ENCODE results near the gene ARGLU1.

ARGLU1 gene

DNA sequence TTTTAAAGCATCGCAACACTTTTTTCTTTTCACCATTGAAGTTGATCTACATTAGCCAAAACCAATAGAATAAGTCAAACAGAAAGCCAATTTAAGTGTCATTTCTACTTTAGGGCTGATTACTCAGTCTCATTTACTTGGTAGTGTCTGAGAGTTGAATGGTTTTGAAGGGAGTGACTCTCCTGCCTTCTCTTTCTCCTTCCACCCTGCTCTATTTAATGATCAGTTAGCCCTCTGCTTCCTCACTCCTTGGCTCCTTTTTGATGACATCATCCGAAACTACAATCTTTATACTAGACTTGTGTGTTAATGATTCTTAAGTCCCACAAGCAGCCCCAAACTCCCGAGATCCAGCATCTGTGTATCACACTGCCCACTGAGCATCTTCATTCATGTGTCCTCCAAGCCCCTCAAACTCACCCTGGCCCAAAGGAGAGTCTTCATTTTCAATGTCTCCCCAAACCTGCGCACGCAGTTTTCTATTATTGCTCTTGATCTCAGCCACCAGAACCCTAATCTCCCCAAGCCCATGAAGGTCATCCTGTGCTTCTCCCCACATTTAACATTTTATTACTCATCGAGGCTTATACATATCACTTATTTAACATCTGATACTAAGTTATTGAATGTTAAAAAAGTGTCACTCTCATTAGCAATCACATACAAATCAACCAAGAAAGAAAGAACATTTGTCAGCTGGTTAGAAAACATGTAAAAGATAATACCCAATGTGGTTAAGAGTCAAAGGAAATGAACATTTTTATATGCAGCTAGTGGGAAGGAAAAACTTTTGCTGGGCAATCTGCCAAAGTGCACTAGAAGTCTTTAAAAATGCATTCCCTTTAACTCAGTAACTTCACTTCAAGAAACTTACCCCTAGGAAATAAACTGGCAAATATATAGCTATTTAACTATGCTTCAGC, 32.2 kb upstream of the ARGLU1 start:
- Histone ChIP-seq H3K9me3 (ENCODE audit: control insufficient read depth, insufficient read depth, low read depth, low read length) (no peaks in the 10 kb centered on the region), H3K9ac (ENCODE audit: low read length) (no peak overlapping the region), H3K4me1 (ENCODE audit: control insufficient read depth, insufficient read depth, low read length) (no peaks in the 10 kb centered on the region), H3K27me3 (ENCODE audit: control insufficient read depth, insufficient read depth, low read length) (no peaks in the 10 kb centered on the region), H3K36me3 (ENCODE audit: control insufficient read depth, insufficient read depth, low read length) (no peaks in the 10 kb centered on the region), H3K4me3 (ENCODE audit: low read depth, low read length) (no peak overlapping the region), H3K27ac (ENCODE audit: low read depth, low read length) (no peak overlapping the region)

- no peak overlapping the region for H3K9ac ChIP-seq (ENCODE audit: low read length)
- H3K27me3 ChIP-seq (ENCODE audit: control insufficient read depth, insufficient read depth, low read length) = no peaks in the 10 kb centered on the region
- H3K27ac ChIP-seq (ENCODE audit: low read depth, low read length) = no peak overlapping the region
- no peaks in the 10 kb centered on the region for H3K4me1 ChIP-seq (ENCODE audit: control insufficient read depth, insufficient read depth, low read length)
- no peaks in the 10 kb centered on the region for H3K9me3 ChIP-seq (ENCODE audit: control insufficient read depth, insufficient read depth, low read depth, low read length)
- H3K4me3 ChIP-seq (ENCODE audit: low read depth, low read length) = no peak overlapping the region
- H3K36me3 ChIP-seq (ENCODE audit: control insufficient read depth, insufficient read depth, low read length) = no peaks in the 10 kb centered on the region
Measured at GRCh38 chr13:106597749-106598395, 29.9 kb upstream of the ARGLU1 start.

GRCh38 chr13:106597186-106597585, 29.2 kb upstream of the ARGLU1 start:
- Histone ChIP-seq H3K4me1 (ENCODE audit: control insufficient read depth, insufficient read depth, low read length) (no peaks in the 10 kb centered on the region), H3K27ac (ENCODE audit: low read depth, low read length) (no peak overlapping the region), H3K9ac (ENCODE audit: low read length) (no peak overlapping the region), H3K9me3 (ENCODE audit: control insufficient read depth, insufficient read depth, low read depth, low read length) (no peaks in the 10 kb centered on the region), H3K4me3 (ENCODE audit: low read depth, low read length) (no peak overlapping the region), H3K36me3 (ENCODE audit: control insufficient read depth, insufficient read depth, low read length) (no peaks in the 10 kb centered on the region), H3K27me3 (ENCODE audit: control insufficient read depth, insufficient read depth, low read length) (no peaks in the 10 kb centered on the region)

DNA sequence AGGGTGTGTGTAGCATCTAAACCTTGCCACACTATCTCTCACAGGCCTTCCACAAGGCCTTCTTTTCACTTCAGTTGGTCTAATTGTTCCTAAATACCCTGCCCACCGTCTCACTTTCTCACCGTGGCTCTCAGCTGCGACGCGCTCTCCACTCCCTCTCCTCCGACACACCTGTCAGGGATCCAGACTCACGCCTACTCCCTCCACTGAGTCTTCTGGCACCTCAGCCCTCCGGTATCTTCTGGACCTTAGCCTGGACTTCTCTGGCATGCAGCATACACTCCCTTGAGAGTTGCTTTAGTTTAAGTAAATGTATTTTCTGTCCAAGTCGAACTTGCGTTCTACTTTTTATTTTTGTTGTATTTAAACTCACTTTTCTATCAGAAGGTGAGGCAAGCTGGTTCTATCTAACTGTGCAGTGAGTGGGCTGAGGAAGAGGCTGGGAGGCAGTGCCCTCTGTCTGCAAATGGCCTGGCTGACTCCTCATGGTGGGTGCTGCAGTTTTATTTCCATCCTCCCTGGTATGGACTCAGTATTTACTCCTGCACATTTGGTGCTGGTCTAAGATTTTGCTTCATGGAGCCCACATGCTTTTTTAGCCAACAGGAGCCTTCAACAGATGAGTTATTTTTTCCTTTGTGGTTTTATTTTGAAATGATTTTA, 28.5 kb upstream of the ARGLU1 start:
- Histone ChIP-seq H3K9ac (ENCODE audit: low read length) (no peak overlapping the region), H3K27me3 (ENCODE audit: control insufficient read depth, insufficient read depth, low read length) (no peaks in the 10 kb centered on the region)

DNA sequence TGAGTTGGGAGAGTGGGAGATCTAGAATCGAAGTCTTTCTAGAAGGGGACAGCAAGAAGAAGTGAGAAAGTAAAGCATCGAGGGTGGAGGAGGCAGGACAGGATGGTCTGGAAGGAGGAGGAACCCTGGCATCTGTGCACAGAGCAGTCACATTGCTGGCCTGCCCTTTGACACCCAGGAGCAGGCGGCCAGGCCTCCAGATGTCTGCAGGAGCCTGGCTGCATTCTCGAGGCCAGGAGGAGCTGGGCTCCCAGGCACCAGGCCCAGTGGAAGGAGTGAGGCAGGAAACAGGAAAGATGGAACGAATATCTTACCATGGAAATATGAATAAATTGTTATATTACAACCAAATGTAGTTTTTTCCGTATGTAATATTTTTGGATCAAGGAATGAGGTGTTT, 27.7 kb upstream of the ARGLU1 start:
- Histone ChIP-seq H3K27ac (ENCODE audit: low read depth, low read length) (no peak overlapping the region), H3K27me3 (ENCODE audit: control insufficient read depth, insufficient read depth, low read length) (no peaks in the 10 kb centered on the region), H3K9me3 (ENCODE audit: control insufficient read depth, insufficient read depth, low read depth, low read length) (no peaks in the 10 kb centered on the region), H3K4me1 (ENCODE audit: control insufficient read depth, insufficient read depth, low read length) (no peaks in the 10 kb centered on the region), H3K4me3 (ENCODE audit: low read depth, low read length) (no peak overlapping the region), H3K36me3 (ENCODE audit: control insufficient read depth, insufficient read depth, low read length) (no peaks in the 10 kb centered on the region), H3K9ac (ENCODE audit: low read length) (no peak overlapping the region)

More for the DNA sequence above, 28.5 kb upstream of the ARGLU1 start:
- H3K4me1 ChIP-seq (ENCODE audit: control insufficient read depth, insufficient read depth, low read length) = no peaks in the 10 kb centered on the region
- no peaks in the 10 kb centered on the region for H3K9me3 ChIP-seq (ENCODE audit: control insufficient read depth, insufficient read depth, low read depth, low read length)
- no peaks in the 10 kb centered on the region for H3K36me3 ChIP-seq (ENCODE audit: control insufficient read depth, insufficient read depth, low read length)
- no peak overlapping the region for H3K27ac ChIP-seq (ENCODE audit: low read depth, low read length)
- H3K4me3 ChIP-seq (ENCODE audit: low read depth, low read length) = no peak overlapping the region

GRCh38 chr13:106594980-106595379, 27.0 kb upstream of the ARGLU1 start:
- no peak overlapping the region for H3K4me3 ChIP-seq (ENCODE audit: low read depth, low read length)
- no peak overlapping the region for H3K27ac ChIP-seq (ENCODE audit: low read depth, low read length)
- no peak overlapping the region for H3K9ac ChIP-seq (ENCODE audit: low read length)
- no peaks in the 10 kb centered on the region for H3K27me3 ChIP-seq (ENCODE audit: control insufficient read depth, insufficient read depth, low read length)
- no peaks in the 10 kb centered on the region for H3K9me3 ChIP-seq (ENCODE audit: control insufficient read depth, insufficient read depth, low read depth, low read length)
- H3K36me3 ChIP-seq (ENCODE audit: control insufficient read depth, insufficient read depth, low read length) = no peaks in the 10 kb centered on the region
- H3K4me1 ChIP-seq (ENCODE audit: control insufficient read depth, insufficient read depth, low read length) = no peaks in the 10 kb centered on the region

DNA sequence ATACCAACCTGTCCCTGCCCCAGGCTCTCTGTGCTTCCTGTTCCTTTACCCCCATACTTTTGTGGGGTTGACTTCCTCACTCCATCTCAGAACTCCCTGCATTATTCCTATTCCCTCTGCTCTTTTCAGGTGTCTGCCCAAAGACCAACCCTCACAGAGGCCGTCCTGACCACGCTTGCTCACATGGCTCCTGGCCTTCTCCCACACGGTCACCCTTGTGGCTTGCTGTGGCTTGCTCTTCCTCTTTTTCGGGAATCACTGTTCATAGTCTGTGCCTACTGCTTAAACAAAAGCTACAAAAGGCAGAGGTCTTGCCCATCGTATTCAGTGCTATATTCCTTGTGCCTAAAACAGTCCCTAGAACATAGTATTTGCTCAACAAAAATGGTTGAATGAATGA, 25.2 kb upstream of the ARGLU1 start:
- H3K9ac ChIP-seq (ENCODE audit: low read length) = no peak overlapping the region
- no peak overlapping the region for H3K27ac ChIP-seq (ENCODE audit: low read depth, low read length)
- H3K4me1 ChIP-seq (ENCODE audit: control insufficient read depth, insufficient read depth, low read length) = no peaks in the 10 kb centered on the region
- no peak overlapping the region for H3K4me3 ChIP-seq (ENCODE audit: low read depth, low read length)
- H3K36me3 ChIP-seq (ENCODE audit: control insufficient read depth, insufficient read depth, low read length) = no peaks in the 10 kb centered on the region
- no peaks in the 10 kb centered on the region for H3K9me3 ChIP-seq (ENCODE audit: control insufficient read depth, insufficient read depth, low read depth, low read length)
- no peaks in the 10 kb centered on the region for H3K27me3 ChIP-seq (ENCODE audit: control insufficient read depth, insufficient read depth, low read length)

DNA sequence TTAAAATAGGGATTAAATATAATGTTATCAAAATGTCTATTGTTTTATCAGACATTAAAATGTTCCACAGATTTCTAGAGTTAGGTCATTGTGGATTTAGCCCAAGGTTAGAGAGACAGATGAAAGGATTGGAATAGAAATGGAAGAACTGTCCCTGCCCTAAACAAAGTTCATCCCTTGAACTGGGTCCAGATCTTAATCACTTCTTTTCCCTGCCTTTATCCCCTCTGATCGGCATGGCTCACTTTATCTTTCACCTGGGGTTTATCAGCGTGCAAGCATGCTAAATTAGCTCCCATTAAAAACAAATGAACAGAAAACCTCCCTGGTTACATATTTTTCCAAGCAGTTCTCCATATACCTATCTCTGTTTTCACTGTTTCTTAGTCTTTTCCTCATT, 23.4 kb upstream of the ARGLU1 start:
- Histone ChIP-seq H3K27me3 (ENCODE audit: control insufficient read depth, insufficient read depth, low read length) (no peaks in the 10 kb centered on the region), H3K36me3 (ENCODE audit: control insufficient read depth, insufficient read depth, low read length) (no peaks in the 10 kb centered on the region), H3K9ac (ENCODE audit: low read length) (no peak overlapping the region), H3K9me3 (ENCODE audit: control insufficient read depth, insufficient read depth, low read depth, low read length) (peaks cover 13% of the 10 kb centered on the region), H3K27ac (ENCODE audit: low read depth, low read length) (no peak overlapping the region), H3K4me1 (ENCODE audit: control insufficient read depth, insufficient read depth, low read length) (no peaks in the 10 kb centered on the region), H3K4me3 (ENCODE audit: low read depth, low read length) (no peak overlapping the region)

GRCh38 chr13:106589716-106590115, 21.8 kb upstream of the ARGLU1 start:
- Histone ChIP-seq H3K9ac (ENCODE audit: low read length) (no peak overlapping the region), H3K27ac (ENCODE audit: low read depth, low read length) (no peak overlapping the region), H3K4me1 (ENCODE audit: control insufficient read depth, insufficient read depth, low read length) (no peaks in the 10 kb centered on the region), H3K36me3 (ENCODE audit: control insufficient read depth, insufficient read depth, low read length) (no peaks in the 10 kb centered on the region), H3K9me3 (ENCODE audit: control insufficient read depth, insufficient read depth, low read depth, low read length) (peaks cover 29% of the 10 kb centered on the region), H3K4me3 (ENCODE audit: low read depth, low read length) (no peak overlapping the region), H3K27me3 (ENCODE audit: control insufficient read depth, insufficient read depth, low read length) (no peaks in the 10 kb centered on the region)

DNA sequence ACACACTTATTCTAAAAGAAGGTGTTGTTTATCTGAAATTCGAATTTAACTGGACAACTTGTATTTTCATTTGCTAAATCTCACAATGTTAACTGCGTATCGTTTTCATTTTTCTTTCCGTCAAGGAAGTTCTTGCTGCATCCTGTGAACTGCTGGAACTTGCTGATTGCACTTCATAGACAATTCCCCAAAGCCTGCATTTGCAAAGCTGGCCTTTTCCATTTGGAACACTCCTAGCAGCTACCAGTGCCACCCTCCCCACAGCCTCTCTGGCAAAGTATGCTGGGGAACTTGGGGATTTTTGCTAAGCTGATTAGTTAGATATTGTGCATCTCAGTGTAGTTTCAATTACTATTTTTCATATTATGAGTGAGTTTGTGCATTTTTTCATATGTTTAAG, 20.4 kb upstream of the ARGLU1 start:
- Histone ChIP-seq H3K4me3 (ENCODE audit: low read depth, low read length) (no peak overlapping the region), H3K36me3 (ENCODE audit: control insufficient read depth, insufficient read depth, low read length) (no peaks in the 10 kb centered on the region), H3K27me3 (ENCODE audit: control insufficient read depth, insufficient read depth, low read length) (no peaks in the 10 kb centered on the region), H3K9me3 (ENCODE audit: control insufficient read depth, insufficient read depth, low read depth, low read length) (peaks cover 39% of the 10 kb centered on the region), H3K4me1 (ENCODE audit: control insufficient read depth, insufficient read depth, low read length) (no peaks in the 10 kb centered on the region), H3K9ac (ENCODE audit: low read length) (no peak overlapping the region), H3K27ac (ENCODE audit: low read depth, low read length) (no peak overlapping the region)

DNA sequence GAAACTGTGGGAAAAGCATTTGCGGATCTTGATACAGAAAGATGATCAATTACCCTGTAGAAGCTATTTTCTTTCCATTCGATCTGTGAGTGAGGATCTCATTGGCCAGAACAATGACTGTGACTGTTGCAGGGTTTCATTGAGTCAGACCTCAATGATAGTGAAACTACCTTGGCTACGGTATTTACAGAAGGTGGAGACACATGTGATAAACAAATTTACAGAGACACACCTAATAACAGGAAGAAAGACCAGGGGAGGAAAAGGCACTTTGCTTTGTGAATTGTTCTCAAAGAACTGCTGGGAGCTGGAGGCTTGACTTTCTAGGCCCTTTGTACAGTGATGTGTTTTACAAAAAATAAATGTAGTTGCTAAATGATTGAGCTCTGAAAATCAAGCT, 19.9 kb upstream of the ARGLU1 start:
- no peak overlapping the region for H3K27ac ChIP-seq (ENCODE audit: low read depth, low read length)
- H3K9ac ChIP-seq (ENCODE audit: low read length) = no peak overlapping the region
- no peaks in the 10 kb centered on the region for H3K27me3 ChIP-seq (ENCODE audit: control insufficient read depth, insufficient read depth, low read length)
- H3K36me3 ChIP-seq (ENCODE audit: control insufficient read depth, insufficient read depth, low read length) = no peaks in the 10 kb centered on the region
- no peaks in the 10 kb centered on the region for H3K4me1 ChIP-seq (ENCODE audit: control insufficient read depth, insufficient read depth, low read length)
- no peak overlapping the region for H3K4me3 ChIP-seq (ENCODE audit: low read depth, low read length)
- peaks cover 39% of the 10 kb centered on the region for H3K9me3 ChIP-seq (ENCODE audit: control insufficient read depth, insufficient read depth, low read depth, low read length)
